HG03521 (cell line): Measurements from ENCODE around the gene SCCPDH.
"Not testable (repeated sequence)": the region's sequence is repeated elsewhere in the genome, so short reads cannot be mapped to it uniquely, and the experiment has no call there.

Experiments used
- ATAC-seq: cut with Tn5 transposase; IDR thresholded peaks from one replicate; pipeline ENCODE4 v1.9.1; 2021; ENCODE audit warnings: mild to moderate bottlenecking, moderate library complexity; ENCODE audit not compliant: unreplicated experiment

The SCCPDH gene

GRCh38 chr1:246705368-246705767 lies 18.8 kb upstream of the SCCPDH start:
- no peak for ATAC-seq

- ATAC-seq, result no peak
These were observed 16.0 kb upstream of the SCCPDH start for GRCh38 chr1:246708166-246708565.

GRCh38 chr1:246709196-246709595 lies 15.0 kb upstream of the SCCPDH start:
- ATAC-seq, result no peak

GRCh38 chr1:246709835-246710234 lies 14.4 kb upstream of the SCCPDH start:
- no peak for ATAC-seq

GRCh38 chr1:246711548-246712003 lies 12.6 kb upstream of the SCCPDH start:
- ATAC-seq, result no peak

- ATAC-seq, result not testable (repeated sequence)
These were observed 11.8 kb upstream of the SCCPDH start for GRCh38 chr1:246712428-246712827.

- ATAC-seq, result not testable (repeated sequence)
These were observed 4.8 kb upstream of the SCCPDH start for GRCh38 chr1:246719361-246719760.

GRCh38 chr1:246720814-246721213 lies 3.4 kb upstream of the SCCPDH start:
- ATAC-seq, result not testable (repeated sequence)

GRCh38 chr1:246722720-246723119 lies 1.5 kb upstream of the SCCPDH start:
- no peak for ATAC-seq

GRCh38 chr1:246724731-246725095 lies 504 bp downstream of the SCCPDH start:
- ATAC-seq, result peak; percentile 34

- ATAC-seq, result no peak
These were observed 982 bp downstream of the SCCPDH start for GRCh38 chr1:246725191-246725590.

- ATAC-seq, result no peak
These were observed 2.1 kb downstream of the SCCPDH start for GRCh38 chr1:246726255-246726679.

- no peak for ATAC-seq
These were observed 2.7 kb downstream of the SCCPDH start for GRCh38 chr1:246726881-246727280.

- no peak for ATAC-seq
These were observed 3.4 kb downstream of the SCCPDH start for GRCh38 chr1:246727594-246727993.

GRCh38 chr1:246728311-246728710 lies 4.1 kb downstream of the SCCPDH start:
- ATAC-seq, result no peak

GRCh38 chr1:246729040-246729439 lies 4.8 kb downstream of the SCCPDH start:
- ATAC-seq, result not testable (repeated sequence)

- no peak for ATAC-seq
These were observed 6.6 kb downstream of the SCCPDH start for GRCh38 chr1:246730839-246731238.

GRCh38 chr1:246731873-246732272 lies 7.7 kb downstream of the SCCPDH start:
- ATAC-seq, result not testable (repeated sequence)

GRCh38 chr1:246733704-246734103 lies 9.5 kb downstream of the SCCPDH start:
- ATAC-seq, result no peak

- no peak for ATAC-seq
These were observed 10.7 kb downstream of the SCCPDH start for GRCh38 chr1:246734866-246735265.

GRCh38 chr1:246735735-246736134 lies 11.5 kb downstream of the SCCPDH start:
- ATAC-seq, result no peak

GRCh38 chr1:246742396-246742795 lies 18.2 kb downstream of the SCCPDH start:
- no peak for ATAC-seq

GRCh38 chr1:246746155-246746554 lies 21.9 kb downstream of the SCCPDH start:
- not testable (repeated sequence) for ATAC-seq

GRCh38 chr1:246748006-246748405 lies 23.8 kb downstream of the SCCPDH start:
- ATAC-seq, result no peak
